K562 (cell line): Measurements from ENCODE around the gene NAT14. TPM values are rescaled to one million over a fixed set of nuclear protein-coding genes. Genes with fewer than 3 reads are reported as not detected.

Source experiments
- ASH1L ChIP-seq: fragments of 450-650 bp; IDR thresholded peaks from 2 replicates; pipeline ENCODE4 v1.6.1; 2018; ENCODE audit warnings: borderline replicate concordance, mild to moderate bottlenecking, low read depth; ENCODE audit not compliant: partially characterized antibody
- BRF2 ChIP-seq: IDR thresholded peaks from 3 replicates; pipeline ENCODE4 v1.6.1; 2011; ENCODE audit warnings: borderline replicate concordance, mild to moderate bottlenecking; ENCODE audit not compliant: insufficient read length, insufficient read depth
- CREB3L1 ChIP-seq: fragments of 450-650 bp; IDR thresholded peaks from 2 replicates; pipeline ENCODE4 v1.6.1; 2014; ENCODE audit warnings: low read depth, mild to moderate bottlenecking, moderate library complexity, borderline replicate concordance
- CREM ChIP-seq: IDR thresholded peaks from 2 replicates; pipeline ENCODE4 v1.6.1; 2014; ENCODE audit warnings: antibody characterized with exemption, low read depth
- FOS ChIP-seq: IDR thresholded peaks from 3 replicates; pipeline ENCODE4 v1.6.1; 2011; ENCODE audit not compliant: insufficient read length; ENCODE audit errors: extremely low read depth
- FOXK2 ChIP-seq, 2 experiments: fragments of 450-650 bp; IDR thresholded peaks in 1 of 2; conservative IDR thresholded peaks in 1 of 2; 2 replicates each; pipeline ENCODE4 v1.6.1; 2016; ENCODE audit warnings: low read depth in 2 of 2, mild to moderate bottlenecking in 1 of 2
- FOXM1 ChIP-seq, 2 experiments: fragments of 450-650 bp in 1 of 2; sonication (generic) in 1 of 2; formaldehyde crosslinking in 1 of 2; IDR thresholded peaks; 2 replicates each; pipeline versions ENCODE4 v1.6.1 to v1.9.0; 2017 to 2022; ENCODE audit warnings: low read depth in 2 of 2, mild to moderate bottlenecking in 2 of 2, missing genetic modification reagents in 1 of 2, moderate library complexity in 1 of 2
- NR2F6 ChIP-seq: fragments of 450-650 bp; formaldehyde crosslinking; IDR thresholded peaks from 2 replicates; pipeline ENCODE4 v1.4.0; 2020; ENCODE audit warnings: mild to moderate bottlenecking
- RBFOX2 ChIP-seq: fragments of 200-400 bp; formaldehyde crosslinking; IDR thresholded peaks from 2 replicates; pipeline ENCODE4 v1.6.1; 2017; ENCODE audit warnings: low read depth, mild to moderate bottlenecking, low read length, moderate library complexity
- RBM25 ChIP-seq: fragments of 200-400 bp; formaldehyde crosslinking; IDR thresholded peaks from 2 replicates; pipeline ENCODE4 v1.6.1; 2018; ENCODE audit warnings: low read length, low read depth, moderate library complexity; ENCODE audit not compliant: severe bottlenecking
- TEAD4 ChIP-seq, 2 experiments: sonication (generic) in 1 of 2; formaldehyde crosslinking in 1 of 2; IDR thresholded peaks; 2 replicates each; pipeline versions ENCODE4 v1.6.1 to v1.8.0; 2012 to 2022; ENCODE audit warnings: borderline replicate concordance in 1 of 2, inconsistent platforms in 1 of 2, low read length in 1 of 2, mild to moderate bottlenecking in 1 of 2, missing genetic modification reagents in 1 of 2
- ZNF184 ChIP-seq: sonication (generic); formaldehyde crosslinking; IDR thresholded peaks from 2 replicates; pipeline ENCODE4 v1.5.0; 2020; ENCODE audit warnings: missing genetic modification reagents
- ZNF280B ChIP-seq: fragments of 250-450 bp; sonication (Bioruptor Pico); IDR thresholded peaks from 2 replicates; pipeline ENCODE4 v1.5.1; 2021; ENCODE audit warnings: mild to moderate bottlenecking
- polyA plus RNA-seq, 8 experiments: library from polyadenylated mRNA; depleted of rRNA in 4 of 8; stranded (reverse) in 5 of 8; unstranded in 3 of 8; fragments of >200 nt; fragmentation: Nextera tagmentation in 2 of 8; fragmentation: Illumina TruSeq in 1 of 8; extraction: Ambion mirVana in 2 of 8; extraction: Trizol in 1 of 8; gene quantifications; 2 replicates each; pipeline versions ENCODE4 v1.2.1 to v1.2.3, GENCODE V29; 2011 to 2014; ENCODE audit warnings: inconsistent platforms in 1 of 8, missing spikeins in 1 of 8
- total RNA-seq, 7 experiments: library from RNA; depleted of rRNA in 6 of 7; stranded (reverse); fragments of >200 nt in 6 of 7; fragmentation: Illumina TruSeq in 2 of 7; extraction: Trizol in 2 of 7; gene quantifications; 2 replicates each; pipeline versions ENCODE4 v1.2.1 to v1.2.3, GENCODE V29; 2011 to 2021; ENCODE audit warnings: low replicate concordance in 1 of 7
- TF ChIP-seq, protein P1 (sequence below), 2 experiments: fragments of 450-650 bp; conservative IDR thresholded peaks; 2 replicates each; pipeline ENCODE4 v1.6.1; 2017; ENCODE audit warnings: mild to moderate bottlenecking in 2 of 2, moderate library complexity in 2 of 2
- TF ChIP-seq, protein P2 (sequence below): fragments of 450-650 bp; IDR thresholded peaks from 2 replicates; pipeline ENCODE4 v1.6.1; 2016; ENCODE audit warnings: mild to moderate bottlenecking

Gene NAT14
- total and polyA plus RNA-seq, 9 of the 15 experiments (the other 6 are each of a cell fraction or from before 2014, with no cell fraction given) = 2.4 to 77.0 (median 26.7) TPM

DNA sequence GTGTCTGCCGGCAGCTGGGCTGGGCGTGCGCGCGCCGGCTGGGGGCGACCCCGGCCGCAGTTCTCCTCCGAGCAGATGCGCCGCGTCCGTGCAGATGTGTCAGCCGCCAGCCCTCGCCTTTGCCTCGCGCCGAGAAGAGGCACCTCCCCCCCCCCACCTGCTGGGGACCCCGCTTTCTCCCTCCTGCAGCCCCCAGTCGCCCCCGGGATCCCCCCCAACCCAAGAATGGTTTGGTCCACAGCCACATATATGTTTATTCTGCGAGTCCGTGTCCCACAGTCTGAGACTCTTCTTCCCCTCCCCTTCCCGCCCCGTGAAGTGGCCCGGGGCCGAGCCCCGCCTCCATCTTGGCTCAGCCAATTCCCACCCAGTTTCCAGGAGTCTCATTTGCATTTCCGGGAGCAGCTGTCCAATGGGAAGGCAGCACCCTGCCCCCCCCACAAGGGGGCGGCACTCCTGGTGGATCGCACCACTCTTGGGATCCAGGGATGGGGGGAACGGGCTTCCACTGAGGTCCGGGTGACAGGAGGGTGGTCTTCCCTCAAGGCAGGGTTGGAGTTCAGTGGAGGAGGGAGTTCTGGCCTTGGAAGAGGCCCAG is 32.1 kb upstream of the NAT14 start (continued):
- no peak for TF ChIP-seq ZNF280B
- TF ChIP-seq RBM25 = peak; percentile 74
- peak; percentile 86 for TF ChIP-seq FOXM1 (IDR thresholded peaks at IDR 0.05; ENCODE audit: low read depth)
- TF ChIP-seq FOXM1 (CRISPR knock-in tag; IDR thresholded peaks at IDR 0.05; ENCODE audit: low read depth) = no peak
- TF ChIP-seq, protein P1, sequence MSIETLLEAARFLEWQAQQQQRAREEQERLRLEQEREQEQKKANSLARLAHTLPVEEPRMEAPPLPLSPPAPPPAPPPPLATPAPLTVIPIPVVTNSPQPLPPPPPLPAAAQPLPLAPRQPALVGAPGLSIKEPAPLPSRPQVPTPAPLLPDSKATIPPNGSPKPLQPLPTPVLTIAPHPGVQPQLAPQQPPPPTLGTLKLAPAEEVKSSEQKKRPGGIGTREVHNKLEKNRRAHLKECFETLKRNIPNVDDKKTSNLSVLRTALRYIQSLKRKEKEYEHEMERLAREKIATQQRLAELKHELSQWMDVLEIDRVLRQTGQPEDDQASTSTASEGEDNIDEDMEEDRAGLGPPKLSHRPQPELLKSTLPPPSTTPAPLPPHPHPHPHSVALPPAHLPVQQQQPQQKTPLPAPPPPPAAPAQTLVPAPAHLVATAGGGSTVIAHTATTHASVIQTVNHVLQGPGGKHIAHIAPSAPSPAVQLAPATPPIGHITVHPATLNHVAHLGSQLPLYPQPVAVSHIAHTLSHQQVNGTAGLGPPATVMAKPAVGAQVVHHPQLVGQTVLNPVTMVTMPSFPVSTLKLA (conservative IDR thresholded peaks at IDR 0.05) = peak in 1 of 2 experiments; percentile 53; a peak in 2 of 4 replicates
- TF ChIP-seq ASH1L = peak; percentile 86
- no peak for TF ChIP-seq NR2F6 (CRISPR knock-in tag)
- no peak for TF ChIP-seq TEAD4 (IDR thresholded peaks at IDR 0.05; ENCODE audit: low read length)
- no peak for TF ChIP-seq TEAD4 (CRISPR knock-in tag; IDR thresholded peaks at IDR 0.05; ENCODE audit: borderline replicate concordance)
- peak in 1 of 2 experiments; percentile 99; a peak in 2 of 4 replicates for TF ChIP-seq FOXK2 (conservative IDR thresholded peaks at IDR 0.05 in 1 of 2, IDR thresholded peaks at IDR 0.05 in 1 of 2; ENCODE audit: low read depth in 2 of 2)
- TF ChIP-seq ZNF184 (CRISPR knock-in tag) = no peak
- TF ChIP-seq RBFOX2 = peak; percentile 44
- TF ChIP-seq, protein P2, sequence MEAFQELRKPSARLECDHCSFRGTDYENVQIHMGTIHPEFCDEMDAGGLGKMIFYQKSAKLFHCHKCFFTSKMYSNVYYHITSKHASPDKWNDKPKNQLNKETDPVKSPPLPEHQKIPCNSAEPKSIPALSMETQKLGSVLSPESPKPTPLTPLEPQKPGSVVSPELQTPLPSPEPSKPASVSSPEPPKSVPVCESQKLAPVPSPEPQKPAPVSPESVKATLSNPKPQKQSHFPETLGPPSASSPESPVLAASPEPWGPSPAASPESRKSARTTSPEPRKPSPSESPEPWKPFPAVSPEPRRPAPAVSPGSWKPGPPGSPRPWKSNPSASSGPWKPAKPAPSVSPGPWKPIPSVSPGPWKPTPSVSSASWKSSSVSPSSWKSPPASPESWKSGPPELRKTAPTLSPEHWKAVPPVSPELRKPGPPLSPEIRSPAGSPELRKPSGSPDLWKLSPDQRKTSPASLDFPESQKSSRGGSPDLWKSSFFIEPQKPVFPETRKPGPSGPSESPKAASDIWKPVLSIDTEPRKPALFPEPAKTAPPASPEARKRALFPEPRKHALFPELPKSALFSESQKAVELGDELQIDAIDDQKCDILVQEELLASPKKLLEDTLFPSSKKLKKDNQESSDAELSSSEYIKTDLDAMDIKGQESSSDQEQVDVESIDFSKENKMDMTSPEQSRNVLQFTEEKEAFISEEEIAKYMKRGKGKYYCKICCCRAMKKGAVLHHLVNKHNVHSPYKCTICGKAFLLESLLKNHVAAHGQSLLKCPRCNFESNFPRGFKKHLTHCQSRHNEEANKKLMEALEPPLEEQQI = no peak
- peak; percentile 79 for TF ChIP-seq FOS
- TF ChIP-seq BRF2 = no peak
- 0 out of 2 replicates have a peak, but pooled peaks have one; percentile 18 for TF ChIP-seq CREB3L1
- 0 out of 2 replicates have a peak, but pooled peaks have one; percentile 16 for TF ChIP-seq CREM
